KOPT-K1 (cell line): ENCODE data around the gene SKAP1.

Experiments used
- H3K27ac ChIP-seq: fragments of 200-600 bp; sonication (generic); 2 replicates; pipeline ENCODE4 v1.5.1; 2016; ENCODE audit warnings: antibody characterized with exemption, mild to moderate bottlenecking, low read depth, low read length; ENCODE audit not compliant: poor library complexity, severe bottlenecking
- H3K36me3 ChIP-seq: fragments of 200-600 bp; sonication (generic); 2 replicates; pipeline ENCODE4 v1.5.1; 2017; ENCODE audit warnings: antibody characterized with exemption, mild to moderate bottlenecking, low read length, moderate library complexity; ENCODE audit not compliant: insufficient read depth
- H3K9me3 ChIP-seq: fragments of 200-600 bp; sonication (generic); 2 replicates; pipeline ENCODE4 v1.5.1; 2017; ENCODE audit warnings: antibody characterized with exemption, low read length, mild to moderate bottlenecking; ENCODE audit not compliant: insufficient read depth, poor library complexity, severe bottlenecking

SKAP1 gene

DNA sequence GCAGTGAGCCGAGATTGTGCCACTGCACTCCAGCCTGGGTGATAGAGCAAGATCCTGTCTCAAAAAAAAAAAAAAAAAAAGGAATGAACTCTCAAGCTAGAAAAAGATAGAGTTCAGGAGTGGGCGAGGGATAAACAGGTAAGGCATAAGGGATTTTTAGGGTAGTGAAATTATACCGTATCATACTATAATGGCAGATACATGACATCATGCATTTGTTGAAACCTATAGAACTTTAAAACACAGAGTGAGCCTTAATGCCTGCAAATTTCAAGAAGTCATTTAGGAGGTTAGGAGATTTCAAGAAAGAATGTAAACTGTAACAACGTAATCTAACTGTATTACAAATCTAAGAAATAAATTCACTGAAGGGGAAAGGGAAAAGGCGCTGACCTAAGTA, 20.4 kb downstream of the SKAP1 start:
- Histone ChIP-seq H3K36me3 (peaks cover 38% of the 10 kb centered on the region), H3K9me3 (no peaks in the 10 kb centered on the region), H3K27ac (no peak overlapping the region)

DNA sequence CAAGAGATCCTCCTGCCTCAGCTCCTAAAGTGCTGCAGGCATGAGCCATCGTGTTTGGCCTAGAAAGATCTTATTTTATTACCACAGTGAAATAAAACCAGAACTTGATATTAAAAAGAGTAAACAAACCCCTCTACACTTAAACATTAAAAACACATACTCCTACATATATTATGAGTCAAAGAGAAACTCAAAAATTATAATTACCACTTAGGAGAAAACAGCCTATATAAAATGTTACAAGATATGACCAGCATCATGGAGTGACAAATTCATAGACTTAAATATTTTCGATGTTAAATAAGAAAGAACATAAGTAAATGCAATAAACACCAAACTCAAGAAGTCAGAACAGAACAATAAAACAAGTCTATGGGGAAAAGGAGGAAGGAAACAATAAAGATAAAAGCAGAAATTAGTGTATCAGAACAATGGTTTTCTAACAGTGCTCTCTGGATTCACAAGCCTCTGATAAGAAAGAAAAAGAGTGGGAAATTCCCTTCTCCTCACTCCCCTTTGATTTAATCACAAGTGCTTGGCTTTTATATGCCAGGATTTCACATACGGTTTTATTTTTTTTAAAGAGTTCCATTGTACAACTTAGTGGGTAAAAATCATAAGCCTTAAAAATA, 23.0 kb downstream of the SKAP1 start:
- no peaks in the 10 kb centered on the region for H3K9me3 ChIP-seq
- peaks cover 48% of the 10 kb centered on the region for H3K36me3 ChIP-seq
- H3K27ac ChIP-seq = no peak overlapping the region

GRCh38 chr17:48394821-48395220, 35.2 kb downstream of the SKAP1 start:
- H3K27ac ChIP-seq = no peak overlapping the region
- H3K36me3 ChIP-seq = peaks cover 49% of the 10 kb centered on the region

DNA sequence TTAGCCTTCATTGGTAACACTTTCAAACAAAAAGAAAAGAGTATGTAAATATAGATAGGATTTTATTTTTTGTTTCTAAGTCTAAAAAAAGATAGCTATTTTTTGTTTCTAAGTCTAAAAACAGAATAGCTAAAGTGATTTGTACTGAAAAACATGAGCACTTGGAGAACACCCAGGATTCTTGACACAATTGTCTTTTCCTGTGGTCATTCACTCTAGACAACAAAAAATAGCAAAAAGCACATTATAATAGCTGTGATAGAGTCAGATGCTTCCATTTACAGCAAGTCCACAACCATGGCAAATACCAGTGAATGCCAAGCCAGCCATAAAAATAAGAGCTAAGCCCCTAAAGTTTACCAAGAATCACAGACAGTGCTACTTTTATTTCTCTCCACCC, 36.7 kb downstream of the SKAP1 start:
- no peak overlapping the region for H3K27ac ChIP-seq
- H3K36me3 ChIP-seq = peaks cover 50% of the 10 kb centered on the region
- no peaks in the 10 kb centered on the region for H3K9me3 ChIP-seq

More at GRCh38 chr17:48394821-48395220, 35.2 kb downstream of the SKAP1 start:
- no peaks in the 10 kb centered on the region for H3K9me3 ChIP-seq

GRCh38 chr17:48392857-48393256, 37.2 kb downstream of the SKAP1 start:
- no peak overlapping the region for H3K27ac ChIP-seq
- H3K36me3 ChIP-seq = peaks cover 50% of the 10 kb centered on the region
- no peaks in the 10 kb centered on the region for H3K9me3 ChIP-seq

DNA sequence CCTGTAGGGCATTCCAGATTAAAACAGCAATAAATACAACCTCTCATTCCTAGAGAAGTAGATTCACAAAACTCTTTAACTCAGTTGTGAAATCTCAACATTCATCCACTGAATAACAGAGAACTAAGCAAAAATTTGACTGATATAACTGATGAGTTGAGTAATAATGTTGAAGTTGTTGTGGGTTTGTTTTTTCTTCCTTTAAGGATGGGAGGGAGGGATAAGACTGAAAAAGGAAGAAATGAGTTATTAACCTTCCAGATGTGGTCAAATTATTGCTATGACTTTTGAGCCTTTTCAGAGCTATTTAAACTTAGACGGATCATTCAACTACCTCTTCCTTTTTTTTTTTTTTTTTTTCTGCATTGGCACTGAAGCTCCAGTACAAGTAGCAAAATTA, 38.6 kb downstream of the SKAP1 start:
- H3K9me3 ChIP-seq = no peaks in the 10 kb centered on the region
- peaks cover 54% of the 10 kb centered on the region for H3K36me3 ChIP-seq
- H3K27ac ChIP-seq = no peak overlapping the region

DNA sequence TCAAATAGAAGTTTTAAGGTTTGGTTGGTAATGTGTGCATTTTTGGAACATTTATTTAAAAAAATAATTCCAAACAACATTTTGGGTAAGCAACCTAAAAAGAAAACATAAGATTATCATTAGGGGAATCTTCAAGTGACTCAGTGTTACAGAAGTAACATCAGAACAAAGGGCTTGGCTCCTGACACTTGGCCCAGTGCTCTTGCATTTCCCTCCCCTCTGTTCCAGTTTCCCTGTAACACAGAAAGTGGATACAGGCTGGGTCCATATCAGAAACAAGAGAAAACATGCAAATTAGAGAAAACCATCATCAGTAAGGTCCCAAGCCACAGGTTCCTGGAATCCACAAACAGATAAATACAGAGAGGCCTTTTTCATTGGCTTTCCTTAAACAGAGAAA, 40.1 kb downstream of the SKAP1 start:
- no peak overlapping the region for H3K27ac ChIP-seq
- peaks cover 44% of the 10 kb centered on the region for H3K36me3 ChIP-seq
- H3K9me3 ChIP-seq = no peaks in the 10 kb centered on the region

- Histone ChIP-seq H3K9me3 (no peaks in the 10 kb centered on the region), H3K36me3 (peaks cover 44% of the 10 kb centered on the region), H3K27ac (no peak overlapping the region)
Observed at GRCh38 chr17:48388955-48389743, 40.9 kb downstream of the SKAP1 start.

- Histone ChIP-seq H3K9me3 (no peaks in the 10 kb centered on the region), H3K36me3 (peaks cover 52% of the 10 kb centered on the region), H3K27ac (no peak overlapping the region)
Observed at GRCh38 chr17:48386826-48387225, 43.2 kb downstream of the SKAP1 start.

DNA sequence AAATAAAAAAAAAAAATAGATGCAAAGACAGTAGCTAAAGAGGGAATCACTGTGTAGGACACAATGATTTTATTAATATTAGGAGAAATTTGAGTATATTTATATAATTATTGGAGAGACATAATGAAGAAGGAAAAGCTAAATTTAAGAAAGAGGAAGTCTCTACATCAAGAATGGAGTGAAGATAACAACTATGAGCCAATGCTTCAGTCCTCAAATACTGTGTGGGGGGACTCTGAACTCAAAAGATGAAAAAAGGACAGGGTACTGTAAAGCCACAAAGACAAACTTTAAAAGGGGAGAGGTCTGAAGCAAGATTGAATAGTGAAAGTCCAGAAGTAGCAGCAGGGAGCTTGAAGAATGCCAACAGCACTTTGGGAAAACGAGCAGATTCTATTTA, 44.7 kb downstream of the SKAP1 start:
- Histone ChIP-seq H3K27ac (no peak overlapping the region), H3K36me3 (peaks cover 48% of the 10 kb centered on the region), H3K9me3 (no peaks in the 10 kb centered on the region)

GRCh38 chr17:48384164-48384563, 45.9 kb downstream of the SKAP1 start:
- H3K27ac ChIP-seq = no peak overlapping the region
- H3K36me3 ChIP-seq = peaks cover 42% of the 10 kb centered on the region
- H3K9me3 ChIP-seq = no peaks in the 10 kb centered on the region

GRCh38 chr17:48382989-48383388, 47.0 kb downstream of the SKAP1 start:
- no peaks in the 10 kb centered on the region for H3K9me3 ChIP-seq
- peaks cover 42% of the 10 kb centered on the region for H3K36me3 ChIP-seq
- no peak overlapping the region for H3K27ac ChIP-seq

DNA sequence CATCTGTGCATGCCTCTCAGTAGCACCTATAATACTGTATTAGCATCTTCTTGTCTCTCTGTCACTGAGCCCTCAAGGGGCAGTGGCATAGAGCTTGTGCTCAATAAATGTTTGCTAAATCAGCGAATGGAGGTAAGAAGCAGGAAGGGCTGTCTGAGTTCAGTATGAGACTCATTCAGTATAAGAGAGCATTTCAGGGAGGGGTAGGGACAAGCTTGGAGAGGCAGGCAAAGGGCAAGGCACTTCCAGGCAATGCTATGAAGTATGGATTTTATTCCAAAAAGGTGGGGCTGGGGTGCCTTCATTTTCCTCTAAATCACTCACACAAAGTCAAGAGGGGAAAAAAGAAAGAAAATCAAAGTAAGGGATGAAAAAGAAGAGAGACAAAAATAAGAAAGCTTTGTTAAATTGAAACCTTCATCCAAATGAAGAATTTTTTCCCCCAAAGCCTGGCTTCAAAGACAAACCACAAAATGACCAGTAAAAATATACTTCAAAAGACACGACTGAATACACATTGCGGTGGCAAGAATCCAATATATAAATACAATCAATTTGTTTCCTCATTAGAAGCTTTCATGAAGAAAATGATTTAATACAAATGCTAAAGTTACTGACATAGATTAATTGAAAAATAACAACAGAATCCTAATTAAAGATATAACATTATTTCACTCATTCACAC, 51.2 kb downstream of the SKAP1 start:
- peaks cover 42% of the 10 kb centered on the region for H3K36me3 ChIP-seq
- H3K9me3 ChIP-seq = no peaks in the 10 kb centered on the region
- H3K27ac ChIP-seq = no peak overlapping the region

- no peaks in the 10 kb centered on the region for H3K9me3 ChIP-seq
- H3K36me3 ChIP-seq = peaks cover 42% of the 10 kb centered on the region
- no peak overlapping the region for H3K27ac ChIP-seq
Observed at GRCh38 chr17:48378238-48378637, 51.8 kb downstream of the SKAP1 start.

DNA sequence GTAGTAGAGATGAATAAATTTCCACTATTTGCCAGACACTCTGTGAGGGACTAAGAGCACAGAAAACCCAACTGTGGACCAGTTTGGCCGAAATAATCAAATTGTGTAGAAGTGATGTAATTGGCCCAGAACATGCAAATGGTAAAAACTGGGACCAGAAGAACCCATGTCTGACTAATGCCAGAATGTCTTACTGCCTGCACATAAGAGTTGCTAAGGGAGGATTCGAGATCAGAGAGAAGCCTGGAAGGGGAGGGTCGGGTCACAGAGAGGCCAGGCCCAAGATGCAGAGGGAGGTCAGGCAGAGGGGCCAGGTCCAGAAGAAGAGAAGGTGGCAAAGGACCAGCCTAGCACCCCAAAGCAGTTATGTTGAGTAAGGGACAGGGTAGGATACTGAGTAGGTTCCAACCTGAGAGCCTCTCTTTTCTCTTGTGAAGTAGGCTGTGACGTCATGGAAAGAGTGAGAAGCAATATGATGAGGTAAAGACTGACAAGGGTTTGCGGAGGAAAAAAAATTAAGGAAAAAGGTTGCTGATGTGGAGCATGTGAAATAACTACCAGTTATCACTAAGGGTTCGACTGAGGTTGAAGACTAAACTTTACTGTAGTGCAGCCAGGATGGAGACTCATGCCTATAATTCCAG, 53.2 kb downstream of the SKAP1 start:
- peaks cover 28% of the 10 kb centered on the region for H3K36me3 ChIP-seq
- H3K9me3 ChIP-seq = no peaks in the 10 kb centered on the region

More for the DNA sequence above, 53.2 kb downstream of the SKAP1 start:
- H3K27ac ChIP-seq = no peak overlapping the region
